Left renal pelvis (tissue), 4 donors: ENCODE data around the gene TNIK. TPM values are rescaled to one million over a fixed set of nuclear protein-coding genes. Genes with fewer than 3 reads are reported as not detected.

Source experiments
- DNase-seq, 4 donors: peaks; one replicate each; pipeline ENCODE4 v3.0.0-alpha.2; 2013; ENCODE audit warnings: low read depth in 4 of 4, low spot score in 3 of 4
- polyA plus RNA-seq, 4 donors: library from polyadenylated mRNA; unstranded; fragments of 120-200 nt; gene quantifications; one replicate each; pipeline ENCODE4 v1.2.1, GENCODE V29; 2013; ENCODE audit not compliant: insufficient read length in 4 of 4

The TNIK gene
- polyA plus RNA-seq, 4 donors: 2.3 to 19.2 (median 18.2) TPM

DNA sequence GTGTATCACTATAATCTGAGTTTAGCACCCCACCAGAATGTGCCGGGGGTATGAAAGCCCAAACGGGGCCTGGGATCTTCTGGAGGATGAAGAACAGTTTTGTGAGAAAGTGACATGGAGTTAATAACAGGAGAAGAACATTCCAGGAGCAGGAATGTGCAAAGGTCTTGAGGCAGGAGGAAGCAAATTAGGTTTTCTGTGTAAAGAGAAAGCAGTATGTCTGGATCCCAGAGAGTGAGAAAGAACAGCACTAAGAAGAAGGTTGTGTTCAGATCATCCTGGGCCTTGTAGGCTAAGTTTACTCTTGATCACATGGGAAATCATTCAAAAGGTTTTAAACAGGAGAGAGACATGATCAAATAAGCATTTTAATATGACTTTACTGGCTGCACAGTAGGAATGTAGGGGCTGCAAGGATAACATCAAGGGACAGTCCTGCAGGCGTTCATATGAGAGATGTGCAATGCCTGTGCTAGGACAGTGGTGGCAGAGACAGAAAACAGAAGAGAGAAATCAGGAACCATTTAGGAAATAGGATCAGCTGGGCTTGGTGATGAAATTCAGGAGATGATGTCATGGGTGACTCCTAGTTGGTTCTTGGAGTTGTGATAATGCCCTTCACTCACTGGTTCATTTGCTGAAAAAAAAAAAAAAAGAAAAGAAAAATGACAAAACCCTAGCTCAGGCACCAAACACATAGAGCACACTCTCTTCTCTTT, 113.5 kb downstream of the TNIK start:
- no peak for DNase-seq

DNA sequence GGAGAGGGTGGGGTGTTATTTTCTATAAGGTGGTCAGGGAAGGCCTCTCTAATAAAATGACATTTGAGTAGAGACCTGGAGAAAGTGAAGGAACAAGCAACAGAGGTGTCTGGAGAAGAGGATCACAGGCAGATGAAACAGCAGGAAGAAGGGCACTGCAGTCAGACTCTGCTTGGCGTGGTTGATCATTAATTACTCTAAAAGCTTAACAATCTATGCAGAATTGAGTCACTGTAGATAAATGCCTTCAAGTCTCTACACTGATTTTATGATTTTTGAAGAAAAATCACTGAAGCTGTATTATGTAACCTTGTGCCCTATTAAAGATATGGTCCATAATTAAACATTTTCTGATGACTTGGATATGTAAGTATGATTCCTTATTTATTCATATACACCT, 114.2 kb downstream of the TNIK start:
- DNase-seq: no peak

DNA sequence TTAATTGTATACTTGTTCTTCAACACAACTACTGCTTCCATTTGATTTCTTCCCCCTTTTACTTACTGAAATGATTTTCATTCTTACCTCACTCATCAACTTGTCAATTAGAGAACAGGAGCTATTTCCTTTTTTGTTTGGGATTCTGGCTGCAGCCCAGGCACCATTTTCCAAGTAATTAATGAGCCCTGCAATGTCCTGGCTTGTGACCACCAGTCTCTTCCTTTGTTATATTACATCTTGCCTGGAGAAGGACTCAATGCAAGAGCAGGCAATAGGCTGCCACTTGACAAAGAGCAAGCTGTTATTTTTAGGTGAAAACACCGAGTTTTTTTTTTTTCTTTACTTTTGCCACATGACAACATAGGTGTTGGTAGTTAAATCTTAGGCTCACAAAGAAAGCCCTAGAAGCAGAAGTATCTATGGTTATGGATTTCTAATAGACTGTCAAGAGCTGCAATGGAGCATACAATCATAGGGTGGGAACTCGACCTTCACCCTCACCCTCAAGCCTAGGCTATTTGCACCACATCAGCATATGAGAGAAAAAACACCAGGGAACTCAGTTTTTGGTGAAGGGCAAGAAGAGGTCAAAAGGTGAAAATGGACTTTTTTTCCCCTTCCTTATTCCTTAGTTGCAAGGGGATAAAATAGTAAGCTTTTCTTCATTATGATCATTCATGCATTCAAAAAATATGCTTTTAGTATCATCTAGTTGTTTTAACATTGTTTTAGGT, 114.9 kb downstream of the TNIK start:
- DNase-seq: no peak

DNA sequence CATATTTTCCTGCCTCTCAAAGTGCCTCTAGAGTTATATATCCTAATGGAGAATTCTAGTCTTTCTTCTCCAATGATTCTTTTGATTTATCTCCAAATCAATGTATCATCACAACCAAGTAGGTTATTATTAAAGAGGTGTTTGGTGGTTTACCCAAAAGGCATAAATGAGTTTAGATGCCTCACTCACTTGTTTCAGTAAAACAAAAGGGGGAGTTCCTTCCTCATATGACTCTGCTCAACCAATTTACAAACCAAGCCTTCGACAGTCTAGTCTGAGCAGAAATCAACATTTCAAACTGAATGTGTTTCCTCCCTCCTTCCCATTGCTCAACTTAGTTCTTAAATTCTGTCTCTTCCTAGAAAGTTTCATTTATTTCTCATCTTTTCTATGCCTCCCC, 116.5 kb downstream of the TNIK start:
- DNase-seq: no peak

DNA sequence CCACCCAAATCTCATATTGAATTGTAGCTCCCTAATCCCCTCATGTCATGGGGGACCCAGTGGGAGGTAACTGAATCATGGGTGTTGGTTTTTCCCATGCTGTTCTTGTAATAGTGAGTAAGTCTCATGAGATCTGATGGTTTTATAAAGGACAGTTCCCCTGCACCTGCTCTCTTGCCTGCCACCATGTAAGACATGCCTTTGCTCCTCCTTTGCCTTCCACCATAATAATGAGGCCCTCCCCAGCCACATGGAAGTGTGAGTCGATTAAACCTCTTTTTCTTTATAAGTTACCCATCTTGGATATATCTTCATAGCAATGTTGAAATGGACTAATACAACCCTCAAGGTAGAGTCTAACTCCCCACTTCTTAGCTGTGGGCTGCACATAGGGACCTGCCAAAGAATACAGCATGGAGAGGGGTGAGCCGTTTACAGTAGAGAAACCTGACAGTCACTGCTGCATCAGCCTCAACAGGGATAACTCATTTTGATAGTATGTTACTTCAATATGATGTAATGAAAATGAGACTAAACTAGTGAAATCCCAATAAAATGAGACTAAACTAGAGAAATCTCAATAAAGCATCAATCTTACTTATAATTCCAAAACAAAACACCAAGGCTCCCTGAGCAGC, 117.3 kb downstream of the TNIK start:
- DNase-seq: no peak

DNA sequence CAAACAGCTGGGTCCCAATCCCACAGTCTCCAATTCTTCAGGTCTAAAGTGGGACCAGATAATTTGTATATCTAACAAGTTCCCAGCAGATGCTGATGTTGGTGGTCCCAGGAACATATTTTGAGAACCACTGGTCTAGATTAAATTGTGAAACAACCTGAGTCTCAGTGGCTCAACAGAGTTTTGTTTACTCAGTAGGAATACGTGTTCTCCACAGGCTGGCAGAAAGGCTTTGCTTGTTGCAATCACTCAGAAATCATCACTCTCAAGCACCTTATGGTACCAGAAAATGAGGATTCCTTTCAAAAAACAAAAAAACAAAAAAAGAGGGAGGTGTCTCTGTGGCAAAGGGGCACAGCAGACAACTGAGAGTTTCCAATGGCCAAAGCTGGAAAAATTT, 118.0 kb downstream of the TNIK start:
- DNase-seq: no peak

DNA sequence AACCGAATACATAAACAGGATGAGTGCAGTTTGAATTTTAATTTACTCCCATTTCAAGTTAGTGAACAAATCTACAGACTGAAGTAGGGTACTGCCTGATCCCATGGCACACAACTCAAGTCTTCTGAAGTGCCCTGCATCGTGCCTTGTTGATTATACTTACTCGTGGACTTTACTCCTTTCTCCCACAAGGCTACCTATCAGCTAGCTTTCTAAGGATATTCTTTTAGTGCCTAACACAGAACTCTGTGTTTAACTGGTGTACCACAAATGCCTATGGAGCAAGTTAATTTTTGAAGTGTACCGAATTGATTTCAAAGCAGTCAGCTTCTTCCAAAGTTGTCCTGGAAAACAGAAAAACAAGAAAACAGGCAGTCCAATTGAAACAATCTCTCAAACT, 119.8 kb downstream of the TNIK start:
- DNase-seq: no peak

DNA sequence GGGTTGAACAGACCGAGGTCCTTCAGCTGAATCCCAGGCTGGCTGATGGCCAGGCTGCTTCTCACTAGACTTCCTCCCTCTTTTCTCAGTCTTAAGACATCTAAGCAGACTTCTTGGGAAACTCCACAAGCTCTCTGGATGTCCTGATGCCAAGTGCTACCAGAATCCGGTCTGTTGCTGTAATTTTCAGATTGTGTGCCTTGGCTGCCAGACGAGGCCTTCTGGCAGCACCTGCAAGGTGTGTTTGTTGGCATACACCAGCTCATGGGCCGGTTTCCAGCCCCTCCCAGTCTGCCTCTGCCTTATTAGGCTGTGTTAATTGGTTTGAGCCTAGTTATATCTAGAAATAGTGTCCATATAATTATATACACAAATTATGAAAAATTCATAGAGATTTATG, 120.6 kb downstream of the TNIK start:
- no peak for DNase-seq

DNA sequence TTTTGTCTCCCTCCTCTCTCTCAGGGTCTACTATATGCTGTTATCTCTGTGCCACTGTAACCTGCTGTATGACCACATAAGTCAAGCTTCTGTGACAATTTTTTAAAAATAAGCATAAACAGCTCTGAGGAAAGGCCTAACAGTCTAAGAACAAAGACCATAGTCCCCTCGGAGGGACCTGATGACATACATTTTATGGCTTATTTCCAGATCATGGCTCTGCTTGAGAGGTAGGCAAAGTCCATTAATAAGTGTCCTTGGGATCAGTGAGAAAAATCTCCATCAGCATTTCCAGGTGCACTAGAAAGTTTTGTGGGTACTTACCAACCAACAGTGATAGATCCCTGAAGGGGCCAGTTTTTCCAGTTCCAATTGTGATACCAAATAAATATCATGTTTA, 123.8 kb downstream of the TNIK start:
- no peak for DNase-seq

DNA sequence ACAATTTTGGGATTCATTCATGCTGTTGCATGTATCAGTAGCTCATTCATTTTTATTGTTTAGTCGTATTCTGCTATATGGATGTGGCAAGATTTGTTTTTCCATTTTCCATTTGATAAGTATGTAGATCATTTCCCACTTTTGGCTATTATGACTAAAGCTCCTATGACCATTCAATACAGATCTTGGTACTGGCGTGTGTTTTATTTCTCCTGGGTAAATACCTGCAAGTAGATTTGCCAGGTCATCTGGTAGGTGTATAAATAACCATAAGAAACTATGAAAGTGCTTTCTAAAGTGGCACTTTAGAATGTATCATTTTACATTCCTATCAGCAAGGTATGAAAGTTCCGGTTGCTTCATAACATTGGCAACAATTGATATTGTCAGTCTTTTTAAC, 124.6 kb downstream of the TNIK start:
- DNase-seq: no peak

DNA sequence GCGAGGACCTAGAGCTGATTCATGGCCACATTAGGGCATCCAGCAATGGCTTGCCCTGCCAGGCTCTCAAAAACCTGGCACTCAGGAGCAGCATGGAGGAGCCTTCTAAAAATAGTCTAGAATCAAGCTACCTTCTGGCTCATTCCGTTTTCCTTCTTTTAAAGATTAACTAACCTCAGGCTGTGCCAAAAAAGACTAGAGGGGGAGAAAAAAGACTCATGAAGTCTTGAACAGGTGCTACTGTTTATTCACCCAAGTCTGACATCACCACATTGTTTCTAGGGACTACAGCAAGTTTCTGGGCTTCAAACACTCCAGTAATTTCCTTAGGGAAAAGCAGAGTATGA, 125.8 kb downstream of the TNIK start:
- peak in 2 of 4 donors; percentile 40 to 46 for DNase-seq

DNA sequence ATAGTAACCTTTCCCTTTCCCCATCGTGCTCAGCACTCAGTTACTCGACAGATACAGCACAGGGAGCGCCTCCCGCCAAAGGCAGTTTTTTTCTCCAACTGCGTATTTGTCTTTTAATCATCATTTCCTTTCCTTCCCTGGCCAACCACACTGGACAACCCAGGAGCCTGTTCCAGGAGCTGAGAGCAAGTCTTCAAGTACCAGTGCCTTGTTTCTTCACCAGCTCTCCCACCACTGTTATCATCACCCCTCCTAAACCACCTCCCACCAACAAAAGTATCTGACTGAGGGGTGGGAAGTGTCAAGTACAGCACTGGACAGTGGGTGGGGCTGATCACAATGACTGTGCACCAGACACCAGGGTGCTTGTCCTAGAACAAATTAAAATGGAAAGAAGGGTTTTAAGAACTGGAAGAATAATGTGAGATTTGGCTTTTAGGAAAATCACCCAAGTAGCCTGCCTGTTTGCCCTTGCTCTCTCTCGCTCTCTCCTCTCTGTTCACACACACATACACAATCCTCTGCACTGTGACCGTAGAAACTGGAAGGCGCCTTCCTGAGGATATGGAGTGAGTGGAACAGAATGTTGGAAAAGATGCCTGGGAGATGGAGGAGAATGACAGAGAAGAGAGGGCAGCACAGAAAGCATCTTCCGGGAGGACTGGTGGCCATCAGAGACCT, 126.3 kb downstream of the TNIK start:
- DNase-seq: no peak

DNA sequence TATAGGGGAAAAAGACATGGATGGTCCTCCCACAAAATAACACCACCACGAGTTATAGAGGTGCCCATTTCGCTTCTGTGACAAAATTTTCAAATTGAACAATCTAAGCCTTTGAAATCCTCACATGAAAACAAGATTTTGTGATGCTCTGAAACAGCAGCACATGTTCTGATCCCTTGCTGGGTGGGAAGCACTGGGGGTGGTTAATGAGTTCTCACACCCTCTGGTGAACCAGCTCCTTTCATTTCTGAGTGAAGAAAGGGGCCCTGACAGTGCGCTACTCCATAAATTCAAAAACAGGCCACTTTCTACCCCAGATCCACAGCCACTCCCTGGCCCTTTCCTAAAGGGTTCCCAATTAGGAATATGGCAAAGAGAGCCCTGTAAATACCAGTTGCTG, 129.3 kb downstream of the TNIK start:
- DNase-seq: no peak

DNA sequence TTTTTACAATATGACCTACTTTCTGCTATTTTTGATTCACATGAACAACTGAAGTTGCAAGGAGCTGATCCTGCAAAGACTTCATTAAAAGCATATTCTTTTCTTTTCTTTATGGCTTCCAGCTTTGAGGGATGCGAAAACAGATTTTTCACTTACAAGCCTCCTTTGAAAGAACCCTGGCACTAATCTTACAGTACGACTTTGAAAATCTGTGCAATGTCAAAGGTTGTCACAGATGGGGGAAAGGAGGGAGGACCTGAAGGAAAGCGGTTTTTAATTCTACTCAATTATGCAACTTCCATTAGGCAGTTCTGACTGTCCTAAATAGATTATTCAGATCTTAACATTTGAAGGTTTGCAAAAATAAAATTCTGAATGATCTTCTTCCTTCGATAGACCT, 130.5 kb downstream of the TNIK start:
- DNase-seq: no peak

DNA sequence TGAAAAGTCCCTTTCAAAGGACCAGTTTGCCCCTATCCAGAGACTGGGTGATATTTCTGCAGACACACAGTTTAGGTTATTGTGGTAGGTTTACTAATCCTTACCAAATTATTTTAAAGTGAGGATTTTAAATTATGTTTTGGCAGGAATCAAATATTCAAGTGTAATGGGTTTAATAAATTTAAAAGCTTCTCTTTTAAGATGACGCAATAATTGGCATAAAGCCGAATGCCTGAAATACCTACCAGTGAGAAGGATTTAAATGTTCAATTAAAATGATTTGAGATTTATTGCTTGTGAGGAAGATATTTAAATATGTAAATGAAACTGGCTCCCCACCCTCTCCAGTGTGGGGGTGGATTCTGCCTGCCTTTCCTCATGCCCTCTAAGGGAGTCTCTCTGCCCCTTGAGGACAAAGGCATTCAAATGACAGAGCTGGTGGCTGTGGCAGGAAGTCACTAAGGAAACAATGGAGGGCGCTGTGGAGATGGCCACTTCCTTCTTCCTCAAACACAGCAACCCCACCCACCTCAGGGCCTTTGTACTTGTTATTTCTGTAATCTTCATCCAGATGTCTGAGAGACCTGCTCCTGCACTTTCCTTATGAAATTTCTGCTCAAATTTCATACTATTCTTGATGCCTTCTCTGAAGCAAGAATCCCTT, 131.7 kb downstream of the TNIK start:
- no peak for DNase-seq

DNA sequence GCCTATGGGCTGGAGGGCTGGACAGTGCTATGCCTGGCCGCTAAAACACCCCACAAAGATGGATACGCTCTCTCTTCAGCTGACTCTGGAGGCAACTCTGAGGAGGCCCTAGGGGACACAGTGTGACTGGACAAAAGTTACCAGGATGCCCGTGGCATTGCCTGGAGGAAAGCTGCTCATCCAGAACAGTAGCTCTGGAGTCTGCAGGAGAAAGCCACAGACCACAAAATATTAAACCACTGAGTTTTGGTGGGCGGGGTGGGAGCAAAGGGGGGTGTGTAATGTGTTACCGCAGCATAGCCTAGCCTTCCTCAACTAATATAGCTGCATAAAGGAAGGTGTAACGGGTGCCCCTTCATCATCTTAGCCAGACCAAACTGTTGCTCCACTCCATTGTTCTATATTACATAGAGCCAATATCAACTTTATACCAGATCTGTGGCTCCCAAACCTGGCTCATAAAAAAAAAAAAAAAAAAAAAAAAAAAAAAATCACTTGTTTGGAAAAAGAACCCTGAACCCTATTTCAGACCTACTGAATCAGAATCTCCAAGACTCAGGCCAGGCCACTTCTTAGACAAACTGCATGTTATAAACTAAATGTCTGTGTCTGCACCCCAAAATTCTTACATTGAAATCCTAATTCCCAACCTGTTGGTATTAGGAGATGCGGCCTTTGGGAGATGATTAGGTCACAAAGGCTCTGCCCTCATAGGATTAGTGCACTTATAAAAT, 132.6 kb downstream of the TNIK start:
- no peak for DNase-seq

DNA sequence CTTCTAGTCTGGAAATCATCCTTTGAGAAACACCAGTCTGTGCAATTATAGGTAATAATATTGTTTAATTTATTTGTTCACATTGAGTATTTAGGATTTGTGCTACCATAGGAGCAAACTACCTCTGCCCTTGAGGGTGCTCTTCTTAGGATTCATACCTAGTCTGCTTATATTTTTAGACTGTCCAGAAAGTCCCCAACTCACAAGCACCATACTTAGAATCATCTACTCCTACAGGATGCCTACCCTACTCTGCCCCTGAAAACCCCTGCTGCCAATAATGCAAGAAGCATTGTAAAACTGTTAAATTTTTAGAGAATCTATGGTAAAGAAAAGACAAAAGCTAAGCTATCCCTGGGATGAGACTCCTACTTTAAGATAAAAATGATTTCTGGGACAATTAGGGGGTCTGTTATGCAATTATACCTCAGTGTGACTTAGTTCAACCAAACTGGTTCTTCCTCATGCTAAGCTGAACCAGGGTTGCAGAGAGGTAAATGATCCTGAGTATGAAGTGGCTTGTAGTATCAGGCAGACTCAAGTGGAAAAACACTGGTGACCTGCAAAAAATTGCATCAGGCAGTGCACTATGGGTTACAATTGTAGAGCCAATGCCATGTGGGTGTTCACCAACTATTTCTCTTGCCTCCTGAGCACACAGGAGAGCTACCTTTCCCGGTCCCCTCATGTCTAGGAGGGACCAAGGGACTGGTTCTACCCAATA, 133.3 kb downstream of the TNIK start:
- no peak for DNase-seq

DNA sequence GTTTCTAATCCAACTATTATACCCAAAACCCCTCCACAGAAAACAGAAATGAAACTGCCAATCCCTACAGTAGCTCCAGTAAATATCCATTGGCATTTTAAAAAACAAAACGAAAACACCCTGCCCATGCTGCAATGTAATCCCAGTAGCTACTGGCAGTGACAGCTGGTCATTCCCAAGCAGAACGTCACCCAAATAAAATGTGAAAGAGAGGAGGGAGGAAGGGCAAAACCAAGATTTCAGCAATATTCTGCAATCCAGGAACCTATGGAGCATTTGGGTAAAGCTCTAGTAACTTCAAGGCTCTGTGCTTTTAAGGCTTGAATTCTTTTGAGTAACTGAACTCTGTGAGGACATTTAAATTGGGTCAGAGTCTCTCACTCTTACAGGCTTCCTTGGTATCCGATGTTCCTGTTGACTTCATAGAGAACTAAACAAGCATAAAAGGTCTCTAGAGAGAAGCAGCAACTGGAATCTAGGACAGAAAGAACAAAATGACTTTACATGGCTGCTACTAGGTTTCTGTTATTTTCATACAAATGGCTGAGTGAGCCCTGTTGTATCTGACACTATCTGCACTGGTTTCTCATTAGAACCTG, 136.2 kb downstream of the TNIK start:
- DNase-seq: no peak
